ENCODE results near the gene LRP2BP.

- TF ChIP-seq CTCF (conservative IDR thresholded peaks at IDR 0.05; ENCODE audit: low read depth, low read length) (no peak), EZH2 (IDR thresholded peaks at IDR 0.05; ENCODE audit: borderline replicate concordance, low read depth, low read length, poor library complexity, severe bottlenecking) (no peak)
These were observed 33.9 kb upstream of the LRP2BP start for GRCh38 chr4:185429660-185430059.

All from A673 (cell line).